ENCODE data around the gene DARS2. TPM values are rescaled to one million over a fixed set of nuclear protein-coding genes. Genes with fewer than 3 reads are reported as not detected.

Gene DARS2
- total RNA-seq, 4 donors from 2014 or later = 5.4 to 8.2 (median 7.1) TPM

GRCh38 chr1:173867753-173868265 is 43.3 kb downstream of the DARS2 start, which contains the start of gene GAS5:
TSS of gene GAS5 (minus strand) at chr1:173867989.
- peak in 1 of 2 donors; percentile 64 for TF ChIP-seq POLR2A (IDR thresholded peaks at IDR 0.05)
- no peak for TF ChIP-seq CTCF (IDR thresholded peaks at IDR 0.05)
- intact Hi-C loops (cut with DNase I; ENCODE audit: low total_unique reads) = no loop called here
- H3K4me3 ChIP-seq (ENCODE audit: low read depth, poor library complexity, severe bottlenecking) = peak within 1 kb of the TSS; percentile 69
- 0 to 1% methylated on average over 30 of the region's 30 CpGs for WGBS, 2 donors
- DNase-seq (ENCODE audit: low spot score in 2 of 2) = peak; percentile 100

GRCh38 chr1:173868266-173869020 is 44.0 kb downstream of the DARS2 start, which contains the start of gene ZBTB37:
TSS of gene ZBTB37 (plus strand) at chr1:173868380. CDS start at chr1:173870226, 1,846 bp downstream.
- WGBS, 2 donors = 0 to 1% methylated on average over 43 to 50 of the region's 53 CpGs
- TF ChIP-seq CTCF (IDR thresholded peaks at IDR 0.05) = no peak
- no peak for TF ChIP-seq POLR2A (IDR thresholded peaks at IDR 0.05)
- DNase-seq (ENCODE audit: low spot score in 2 of 2) = peak; percentile 89 to 98
- intact Hi-C loops (cut with DNase I; ENCODE audit: low total_unique reads) = no loop called here
- peak within 1 kb of the TSS; percentile 69 for H3K4me3 ChIP-seq (ENCODE audit: low read depth, poor library complexity, severe bottlenecking)

DNA sequence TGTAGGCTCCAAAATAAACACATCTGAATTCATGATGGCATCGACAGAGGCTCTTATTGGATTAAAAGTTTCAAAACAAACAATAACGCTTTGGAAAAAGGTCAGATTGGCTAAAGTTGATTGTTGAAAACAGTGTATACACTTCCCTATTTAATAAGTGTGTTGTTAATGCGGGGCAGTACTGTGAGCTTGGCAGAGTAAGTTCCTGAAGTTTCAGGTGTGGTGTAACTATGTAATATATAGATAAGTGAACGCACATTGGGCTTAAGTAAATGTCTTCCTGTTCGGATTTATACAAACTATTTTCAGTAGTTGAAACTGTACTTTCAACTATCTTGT is 44.5 kb downstream of the DARS2 start:
- intact Hi-C loops (cut with DNase I; ENCODE audit: low total_unique reads) = no loop called here
- DNase-seq (ENCODE audit: low spot score in 2 of 2) = no peak
- peak overlapping the region; percentile 69 for H3K4me3 ChIP-seq (ENCODE audit: low read depth, poor library complexity, severe bottlenecking)
- TF ChIP-seq CTCF (IDR thresholded peaks at IDR 0.05) = no peak
- no peak for TF ChIP-seq POLR2A (IDR thresholded peaks at IDR 0.05)
- 5% methylated on average over 5 of the region's 5 CpGs for WGBS, 2 donors

GRCh38 chr1:173870252-173871075 is 46.0 kb downstream of the DARS2 start:
- TF ChIP-seq CTCF (IDR thresholded peaks at IDR 0.05) = no peak
- TF ChIP-seq POLR2A (IDR thresholded peaks at IDR 0.05) = no peak
- intact Hi-C loops (cut with DNase I; ENCODE audit: low total_unique reads) = no loop called here
- WGBS, 2 donors = 75 to 78% methylated on average over 15 of the region's 15 CpGs
- no peak overlapping the region for H3K4me3 ChIP-seq (ENCODE audit: low read depth, poor library complexity, severe bottlenecking)
- DNase-seq (ENCODE audit: low spot score in 2 of 2) = no peak

DNA sequence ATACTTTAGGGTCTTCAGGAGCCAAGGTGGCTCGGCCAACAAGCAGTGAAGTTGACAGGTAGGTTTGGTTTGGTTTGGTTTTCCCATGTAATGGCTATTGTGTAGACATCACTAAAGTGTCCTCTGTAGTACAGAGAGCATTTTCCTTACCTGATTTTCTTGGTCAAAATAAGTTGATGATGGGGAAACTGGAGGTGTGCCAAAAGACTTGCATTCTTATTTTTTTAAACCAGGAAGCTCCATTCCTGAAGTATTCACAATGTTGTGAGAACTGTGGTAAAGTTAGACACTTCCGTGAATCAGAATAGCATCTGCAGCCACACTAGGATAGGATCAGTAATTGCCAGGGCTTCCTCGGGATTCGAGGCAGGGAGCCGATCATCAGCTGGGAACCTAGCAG is 46.6 kb downstream of the DARS2 start:
- 86 to 91% methylated on average over 5 of the region's 5 CpGs for WGBS, 2 donors
- H3K4me3 ChIP-seq (ENCODE audit: low read depth, poor library complexity, severe bottlenecking) = no peak overlapping the region
- no peak for DNase-seq (ENCODE audit: low spot score in 2 of 2)
- intact Hi-C loops (cut with DNase I; ENCODE audit: low total_unique reads) = no loop called here
- TF ChIP-seq POLR2A (IDR thresholded peaks at IDR 0.05) (no peak), CTCF (IDR thresholded peaks at IDR 0.05) (no peak)
